GM21825 (cell line): ENCODE results near the gene SIRT7.

Source experiments
- ATAC-seq: cut with Tn5 transposase; IDR thresholded peaks from one replicate; pipeline ENCODE4 v1.9.1; 2021; ENCODE audit warnings: mild to moderate bottlenecking, moderate library complexity; ENCODE audit not compliant: unreplicated experiment

Gene SIRT7

DNA sequence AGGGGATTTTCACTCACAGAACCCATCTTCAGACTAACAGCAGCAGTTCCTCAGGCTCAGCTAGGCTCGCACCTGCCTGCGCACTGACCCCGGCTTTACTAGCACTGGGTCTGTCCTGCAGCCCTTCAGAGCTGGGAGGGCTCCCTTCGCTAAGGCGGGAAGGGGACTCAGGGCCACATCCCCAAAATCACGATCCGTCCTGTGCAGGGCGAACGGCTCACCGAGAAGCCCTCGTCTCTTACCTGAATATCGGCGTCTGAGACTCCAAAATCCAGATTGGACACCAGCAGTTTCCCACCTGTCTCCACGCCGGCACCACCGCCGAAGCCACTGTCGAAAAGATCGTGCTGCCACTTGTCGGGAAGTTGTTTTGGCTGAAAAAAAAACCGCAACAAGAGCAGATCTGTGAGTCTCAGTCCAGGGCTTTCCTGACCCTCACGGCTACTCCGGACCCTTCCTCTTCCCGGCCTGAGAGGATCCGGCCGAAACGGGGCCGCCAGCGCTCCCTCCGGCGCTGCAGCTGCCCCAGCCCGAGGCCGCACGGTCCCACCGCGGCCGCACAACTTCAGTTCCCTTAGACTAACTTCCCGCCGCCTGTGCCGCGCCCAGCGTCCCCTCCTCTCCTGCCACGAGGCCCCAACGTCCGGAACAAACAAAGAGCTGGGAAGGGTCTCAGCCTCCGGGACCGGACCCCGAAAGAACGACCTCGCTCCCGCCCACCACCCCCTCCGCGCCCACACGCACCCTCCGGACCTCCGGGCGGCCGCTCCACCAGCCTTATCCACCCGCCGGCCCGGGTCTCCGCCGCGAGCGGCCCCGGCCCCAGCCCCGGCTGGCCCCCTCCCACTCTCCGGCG lies 27.3 kb downstream of the SIRT7 start:
- no peak for ATAC-seq

DNA sequence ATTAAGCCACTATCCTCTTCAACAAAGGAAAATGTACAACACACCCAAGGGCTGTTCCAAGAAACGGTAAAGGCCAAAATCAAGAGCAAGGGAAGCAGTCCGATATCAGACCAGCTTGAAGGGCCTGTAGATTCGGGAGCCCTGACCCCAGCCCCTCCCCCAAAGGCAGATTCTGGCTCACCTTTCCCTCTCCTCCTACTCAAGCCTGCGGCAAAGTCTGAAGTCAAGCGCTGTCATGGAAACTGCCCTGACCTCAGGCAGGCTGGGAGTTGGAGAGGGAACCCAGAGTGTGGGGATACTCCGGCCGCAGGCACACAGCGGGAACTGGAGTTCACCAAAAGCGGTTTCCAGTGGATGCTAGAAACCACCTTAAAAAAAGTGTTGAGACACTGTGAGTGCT lies 28.4 kb downstream of the SIRT7 start:
- ATAC-seq: no peak

- no peak for ATAC-seq
These were observed 28.9 kb downstream of the SIRT7 start for GRCh38 chr17:81888988-81889595.

DNA sequence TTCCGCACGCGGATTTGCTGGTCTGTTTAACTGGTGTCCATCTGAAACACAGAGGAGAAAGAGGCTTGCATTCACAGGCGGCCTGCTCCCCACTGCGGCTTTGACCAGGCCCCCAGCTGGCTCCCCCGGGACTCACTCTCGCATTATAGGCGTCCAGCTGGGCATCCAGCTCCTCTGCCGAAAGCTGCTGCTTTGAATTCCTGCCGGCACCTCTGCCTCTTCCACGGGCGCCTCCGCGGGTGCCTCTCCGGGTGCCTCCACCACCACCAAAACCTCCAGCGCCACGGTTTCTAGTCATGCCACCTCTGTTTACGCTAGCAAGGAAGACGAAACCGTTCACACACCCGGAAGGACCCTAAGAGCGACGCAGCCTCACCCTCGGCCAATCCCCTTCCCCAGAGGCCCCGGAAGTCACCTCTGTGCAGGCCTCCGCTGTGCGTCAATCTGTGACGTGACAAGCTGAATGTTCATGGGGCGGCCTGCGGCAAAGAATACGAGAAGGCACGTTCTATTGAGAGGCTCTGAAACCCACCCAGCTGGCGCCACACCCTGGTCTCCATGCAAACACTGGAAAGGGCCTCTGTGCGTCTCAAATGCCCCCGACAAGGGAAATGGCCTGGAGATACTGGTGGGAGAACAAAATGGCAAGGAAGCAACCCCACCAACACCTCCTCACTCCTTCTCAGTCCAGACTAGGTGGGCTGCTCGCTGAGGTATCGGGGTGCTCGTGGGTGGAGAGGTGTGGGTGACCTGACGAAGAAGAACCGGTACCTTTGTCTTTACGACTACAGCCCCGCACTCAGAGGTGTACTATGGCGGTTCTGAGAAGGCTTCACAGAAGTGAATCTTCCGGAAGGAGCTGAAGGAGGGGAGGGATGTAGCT lies 29.6 kb downstream of the SIRT7 start:
- no peak for ATAC-seq

- no peak for ATAC-seq
These were observed 32.0 kb downstream of the SIRT7 start for GRCh38 chr17:81885869-81886548.

DNA sequence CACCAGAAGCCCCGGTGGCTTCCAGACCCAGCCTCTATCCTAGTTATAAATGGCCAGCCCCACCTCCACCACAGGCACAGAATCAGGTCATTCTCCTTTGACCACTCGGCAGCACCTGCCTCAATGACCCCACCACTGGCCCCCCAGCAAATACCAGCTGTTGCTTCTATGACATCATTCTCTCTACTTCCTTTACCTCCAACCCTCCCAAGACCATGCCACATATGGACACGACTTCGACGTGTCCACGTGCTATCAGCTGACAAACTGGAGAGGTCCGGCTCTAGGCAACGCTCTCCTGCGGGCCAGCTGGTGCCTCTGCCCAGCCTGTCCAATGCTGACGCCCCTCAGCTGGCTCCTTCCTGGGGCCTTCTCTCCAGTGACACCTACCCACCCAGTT lies 32.5 kb downstream of the SIRT7 start:
- ATAC-seq: no peak

GRCh38 chr17:81884968-81885367 lies 33.0 kb downstream of the SIRT7 start:
- no peak for ATAC-seq

GRCh38 chr17:81884520-81884919 lies 33.5 kb downstream of the SIRT7 start:
- ATAC-seq: no peak

- no peak for ATAC-seq
These were observed 38.9 kb downstream of the SIRT7 start for GRCh38 chr17:81879121-81879520.

- ATAC-seq: no peak
These were observed 39.7 kb downstream of the SIRT7 start for GRCh38 chr17:81878294-81878693.

DNA sequence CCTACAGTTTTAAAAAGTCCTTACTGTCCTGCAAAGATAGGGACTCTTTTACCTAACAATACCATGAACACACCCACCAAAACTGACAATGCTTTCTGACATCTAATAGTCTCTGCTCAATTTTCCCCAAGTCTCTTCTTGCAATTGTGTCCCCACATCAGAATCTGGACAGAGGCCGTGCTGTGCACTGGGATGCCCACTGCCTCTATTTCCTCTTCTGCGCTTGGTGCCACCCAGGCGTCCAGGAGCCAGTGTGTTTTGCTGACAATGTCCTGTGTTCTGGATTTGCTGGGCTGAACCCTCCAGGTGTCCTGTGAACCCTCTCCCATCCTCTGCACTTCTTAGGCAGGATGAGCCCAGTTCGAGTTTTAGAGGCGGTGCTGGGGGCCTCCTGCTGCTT lies 40.4 kb downstream of the SIRT7 start:
- ATAC-seq: no peak

DNA sequence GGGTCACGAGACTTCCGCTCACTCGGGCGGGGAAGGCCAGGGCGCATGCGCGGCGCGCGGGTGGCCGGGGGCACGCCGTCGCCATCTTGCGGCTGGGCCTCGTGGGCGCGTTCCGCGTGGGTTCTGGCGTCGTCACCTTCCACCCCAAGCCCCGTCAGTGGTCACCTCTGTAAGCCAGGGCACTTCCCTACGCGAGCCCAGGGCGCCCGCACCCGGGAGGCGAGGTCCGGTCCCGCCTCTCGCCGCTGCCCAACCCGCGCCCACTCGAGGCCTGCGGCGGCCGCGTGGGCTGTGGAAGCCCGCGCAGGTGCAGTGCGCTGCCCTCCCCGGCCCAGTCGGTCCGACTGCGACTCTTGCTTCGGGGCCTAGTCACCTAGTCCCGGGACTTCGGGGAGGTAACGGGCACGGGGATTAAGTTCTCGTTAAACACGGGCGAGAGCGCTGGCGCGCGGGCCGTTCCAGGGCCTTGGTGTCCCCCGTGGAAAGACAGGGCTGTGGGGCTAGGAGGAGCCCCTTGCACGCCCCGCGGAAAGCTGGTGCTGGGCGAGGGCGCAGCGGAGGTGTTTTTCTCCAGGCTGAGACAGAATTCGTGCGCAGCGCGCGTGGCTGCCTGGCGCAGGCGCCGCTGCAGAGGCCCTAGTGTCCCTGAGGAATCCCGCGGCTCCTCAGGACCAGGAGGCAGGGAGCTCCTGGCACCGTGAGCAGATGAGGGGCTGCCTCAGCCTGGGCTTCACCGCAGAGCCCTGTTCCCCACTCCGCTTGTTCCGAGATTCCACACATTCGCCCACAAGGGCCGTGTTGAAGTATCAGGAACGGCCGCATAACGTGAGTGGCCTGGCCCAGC lies 46.4 kb downstream of the SIRT7 start:
- ATAC-seq: peak; percentile 16

DNA sequence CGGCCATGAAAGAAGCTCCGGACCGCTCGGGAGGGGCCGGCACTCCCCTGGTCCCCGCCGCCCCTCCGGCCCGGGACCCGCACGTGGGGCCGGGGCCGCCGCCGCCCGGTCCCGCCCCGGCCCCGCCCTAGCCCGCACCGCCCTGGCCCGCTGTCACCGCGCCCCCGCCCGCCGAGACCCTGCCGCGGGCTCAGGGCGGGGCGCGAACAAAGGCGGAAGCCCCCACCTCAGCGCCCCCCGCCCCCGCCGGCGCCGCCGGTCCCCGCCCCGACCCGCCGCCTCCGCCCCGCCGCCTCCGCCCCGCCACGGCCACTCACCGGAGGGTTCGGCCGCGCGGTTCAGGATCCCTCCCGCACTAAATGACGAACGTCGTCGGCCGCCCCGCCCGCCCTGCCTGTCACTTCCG lies 47.0 kb downstream of the SIRT7 start, which contains the start of gene ARHGDIA:
Gene ARHGDIA (minus strand): TSS at position 357 of the 406 bp plus-strand sequence. CDS start 1,407 bp downstream, outside the sequence.
- peak; percentile 35 for ATAC-seq

- peak; percentile 11 for ATAC-seq
These were observed 47.6 kb downstream of the SIRT7 start for GRCh38 chr17:81870131-81870980.

- ATAC-seq: peak; percentile 2
These were observed 48.5 kb downstream of the SIRT7 start for GRCh38 chr17:81869221-81870130.

DNA sequence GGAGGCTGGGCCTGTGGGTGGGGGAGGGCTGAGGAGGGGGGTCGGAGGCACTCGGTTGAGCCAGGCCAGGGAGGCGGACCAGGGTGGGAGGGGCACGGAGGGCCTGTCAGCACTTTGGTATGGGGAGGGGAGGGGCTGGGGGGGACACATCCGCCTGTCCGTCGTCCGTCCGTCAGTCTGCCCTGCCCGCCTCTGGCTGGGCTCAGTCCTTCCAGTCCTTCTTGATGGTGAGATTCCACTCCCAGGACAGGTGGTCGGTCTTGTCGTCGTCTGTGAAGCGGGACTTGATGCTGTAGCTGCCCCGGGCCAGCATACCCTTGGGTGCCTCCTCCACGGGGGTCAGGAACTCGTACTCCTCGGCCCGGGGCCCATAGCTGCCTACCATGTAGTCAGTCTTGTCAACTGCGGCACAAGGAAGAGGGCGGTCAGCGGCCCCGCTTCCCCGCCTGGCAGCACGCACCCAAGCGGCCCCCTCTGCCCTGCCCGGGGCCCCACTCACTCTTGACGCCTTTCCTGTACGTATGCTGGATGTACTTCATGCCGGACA lies 49.2 kb downstream of the SIRT7 start:
- no peak for ATAC-seq

DNA sequence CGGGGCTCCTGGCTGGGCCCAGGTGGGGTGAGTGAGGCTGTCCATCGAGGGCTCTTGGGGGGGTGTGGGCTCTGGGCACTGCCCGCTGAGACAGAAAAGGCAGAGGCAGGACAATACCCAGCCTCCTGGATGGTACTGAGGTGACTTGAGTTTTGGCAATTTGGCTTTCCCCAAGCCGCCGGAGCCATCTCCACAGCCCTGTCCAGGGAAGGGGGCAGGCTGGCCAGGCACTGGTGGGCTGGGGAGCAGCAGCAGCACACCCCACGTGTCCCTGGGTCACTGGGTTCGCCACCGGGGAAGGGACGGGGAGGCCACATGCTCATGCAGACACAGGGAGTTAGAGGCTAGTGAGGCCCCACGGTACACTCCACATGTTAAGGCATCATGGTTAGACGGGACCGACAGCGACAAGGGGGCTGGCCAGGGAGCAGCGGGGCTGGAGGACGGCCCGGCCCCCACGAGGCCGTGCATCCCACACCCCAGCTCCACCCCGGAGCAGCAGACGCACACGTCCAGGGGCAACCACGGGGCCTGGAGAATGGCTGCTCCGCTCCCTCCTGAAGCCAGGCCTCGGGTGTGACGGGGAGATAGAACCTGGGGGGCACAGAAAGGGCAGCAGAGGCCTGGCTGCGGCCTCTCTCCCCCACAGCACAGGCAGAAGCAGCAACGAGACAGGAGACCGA lies 49.8 kb downstream of the SIRT7 start:
- ATAC-seq: no peak
